H7 (cell line): Measurements from ENCODE around the gene HYAL3. TPM values are rescaled to one million over a fixed set of nuclear protein-coding genes. Genes with fewer than 3 reads are reported as not detected.

Source experiments
- DNase-seq: peaks from one replicate; pipeline ENCODE4 v3.0.0; 2012
- H3K27me3 ChIP-seq: 2 replicates; pipeline ENCODE4 v1.6.0; 2011; ENCODE audit warnings: mild to moderate bottlenecking, low read length; ENCODE audit not compliant: control insufficient read depth, insufficient read depth
- H3K36me3 ChIP-seq: replicated peaks from 2 replicates; pipeline ENCODE4 v1.5.1; 2011; ENCODE audit warnings: low read length; ENCODE audit not compliant: control insufficient read depth, insufficient read depth
- H3K4me3 ChIP-seq: 2 replicates; pipeline ENCODE4 v1.5.1; 2011; ENCODE audit warnings: low read depth, mild to moderate bottlenecking, control low read depth, low read length, moderate library complexity; ENCODE audit not compliant: insufficient read depth
- total RNA-seq: library from RNA; depleted of rRNA; stranded (reverse); fragments of >200 nt; shearing (Covaris generic); gene quantifications from 2 replicates; pipeline ENCODE4 v1.2.3, GENCODE V29; 2014; rRNA removed

The HYAL3 gene
- 3.5 and 5.7 TPM in 2 replicates for total RNA-seq

- Histone ChIP-seq H3K36me3 (no peaks in the 10 kb centered on the region), H3K27me3 (no peaks in the 10 kb centered on the region), H3K4me3 (peak within 1 kb of the TSS; percentile 98)
- peak; percentile 100 for DNase-seq
Observed at GRCh38 chr3:50298836-50299637, at the start of gene HYAL3, which contains the start of gene NAA80. Gene HYAL3 (minus strand): TSS chr3:50299405. CDS start chr3:50295602, 3,803 bp downstream. Gene NAA80 (minus strand): TSS chr3:50299405. CDS start chr3:50297463, 1,942 bp downstream.

- DNase-seq = peak; percentile 88
- Histone ChIP-seq H3K36me3 (peaks cover 8% of the 10 kb centered on the region), H3K27me3 (peaks cover 24% of the 10 kb centered on the region), H3K4me3 (no peak overlapping the region)
Observed at GRCh38 chr3:50347187-50347813, 48.1 kb upstream of the HYAL3 start.

- peaks cover 36% of the 10 kb centered on the region for H3K27me3 ChIP-seq
- H3K36me3 ChIP-seq = peaks cover 8% of the 10 kb centered on the region
- DNase-seq = peak; percentile 100
- H3K4me3 ChIP-seq = peak within 1 kb of the TSS; percentile 47
Observed at GRCh38 chr3:50345586-50346234, 46.5 kb upstream of the HYAL3 start, which contains the start of gene ZMYND10. Gene ZMYND10 (minus strand): TSS chr3:50345732. CDS start chr3:50345579, 153 bp downstream.

- DNase-seq = no peak
- Histone ChIP-seq H3K36me3 (peaks cover 8% of the 10 kb centered on the region), H3K27me3 (peaks cover 43% of the 10 kb centered on the region), H3K4me3 (no peak overlapping the region)
Observed at GRCh38 chr3:50345008-50345407, 45.8 kb upstream of the HYAL3 start.

- Histone ChIP-seq H3K36me3 (peaks cover 3% of the 10 kb centered on the region; the same call in 1 of the 2 replicates), H3K4me3 (no peak overlapping the region), H3K27me3 (peaks cover 53% of the 10 kb centered on the region)
- DNase-seq = peak; percentile 83
Observed at GRCh38 chr3:50342813-50343633, 43.8 kb upstream of the HYAL3 start.

GRCh38 chr3:50341996-50342650 is 42.9 kb upstream of the HYAL3 start:
- H3K4me3 ChIP-seq = no peak overlapping the region
- H3K36me3 ChIP-seq = no peaks in the 10 kb centered on the region
- H3K27me3 ChIP-seq = peaks cover 53% of the 10 kb centered on the region
- DNase-seq = no peak

- Histone ChIP-seq H3K4me3 (no peak overlapping the region), H3K27me3 (peaks cover 53% of the 10 kb centered on the region), H3K36me3 (no peaks in the 10 kb centered on the region)
- peak; percentile 56 for DNase-seq
Observed at GRCh38 chr3:50341537-50341936, 42.3 kb upstream of the HYAL3 start.

- H3K27me3 ChIP-seq = peaks cover 47% of the 10 kb centered on the region
- peak; percentile 91 for DNase-seq
- peak within 1 kb of the TSS; percentile 58 for H3K4me3 ChIP-seq
- no peaks in the 10 kb centered on the region for H3K36me3 ChIP-seq
Observed at GRCh38 chr3:50340448-50341329, 41.5 kb upstream of the HYAL3 start, which contains the start of gene RASSF1. Gene RASSF1 (minus strand): TSS chr3:50340836. CDS start chr3:50340805, 31 bp downstream.

- no peak for DNase-seq
- H3K4me3 ChIP-seq = peak overlapping the region; percentile 58
- H3K36me3 ChIP-seq = no peaks in the 10 kb centered on the region
- H3K27me3 ChIP-seq = peaks cover 43% of the 10 kb centered on the region
Observed at GRCh38 chr3:50340147-50340447, 40.9 kb upstream of the HYAL3 start.

GRCh38 chr3:50339485-50340146 is 40.4 kb upstream of the HYAL3 start:
- Histone ChIP-seq H3K36me3 (no peaks in the 10 kb centered on the region; the same call in 1 of the 2 replicates), H3K4me3 (no peak overlapping the region), H3K27me3 (peaks cover 39% of the 10 kb centered on the region)
- DNase-seq = no peak

GRCh38 chr3:50338965-50339364 is 39.8 kb upstream of the HYAL3 start:
- Histone ChIP-seq H3K4me3 (no peak overlapping the region), H3K27me3 (peaks cover 38% of the 10 kb centered on the region), H3K36me3 (peaks cover 4% of the 10 kb centered on the region)
- DNase-seq = no peak

- peaks cover 29% of the 10 kb centered on the region for H3K27me3 ChIP-seq
- H3K36me3 ChIP-seq = peaks cover 4% of the 10 kb centered on the region
- DNase-seq = peak; percentile 100
- peak overlapping the region; percentile 98 for H3K4me3 ChIP-seq
Observed at GRCh38 chr3:50337175-50337861, 38.1 kb upstream of the HYAL3 start.
